NCI-H1417 treated with DMSO at 0.1 percent for 48 hours (cell line): ENCODE data around the gene MBP.
"Not testable (repeated sequence)": the region's sequence is repeated elsewhere in the genome, so short reads cannot be mapped to it uniquely, and the experiment has no call there.

Source experiments
- DNase-seq: peaks from one replicate; lab custom pipeline; 2025; lab: John Stamatoyannopoulos, UW

The MBP gene

GRCh38 chr18:77022556-77022955, 110.0 kb downstream of the MBP start:
- DNase-seq = no peak

- DNase-seq = no peak
Observed at GRCh38 chr18:77022116-77022515, 110.5 kb downstream of the MBP start.

GRCh38 chr18:77021478-77021877, 111.1 kb downstream of the MBP start:
- DNase-seq = not testable (repeated sequence)

DNA sequence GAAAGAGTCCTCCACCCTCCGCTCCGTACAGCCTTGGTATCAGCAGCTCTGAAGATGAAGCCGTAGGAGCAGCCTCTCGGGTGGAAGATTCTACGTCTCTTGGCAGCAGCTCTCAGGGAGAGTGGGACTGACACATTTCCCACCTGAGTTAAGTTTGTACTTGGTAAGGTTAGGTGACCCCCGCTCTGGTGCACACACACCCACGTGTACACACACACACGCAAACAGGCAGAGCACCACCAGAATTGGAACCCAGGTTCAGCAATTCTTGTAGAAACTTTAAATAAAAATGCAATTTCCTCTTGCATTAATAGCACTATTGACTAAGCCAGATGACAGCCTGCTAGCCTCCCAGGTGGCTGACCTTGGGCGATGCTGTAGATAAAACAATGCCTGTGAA, 111.5 kb downstream of the MBP start:
- DNase-seq = no peak

GRCh38 chr18:77020561-77020960, 112.0 kb downstream of the MBP start:
- DNase-seq = no peak

DNA sequence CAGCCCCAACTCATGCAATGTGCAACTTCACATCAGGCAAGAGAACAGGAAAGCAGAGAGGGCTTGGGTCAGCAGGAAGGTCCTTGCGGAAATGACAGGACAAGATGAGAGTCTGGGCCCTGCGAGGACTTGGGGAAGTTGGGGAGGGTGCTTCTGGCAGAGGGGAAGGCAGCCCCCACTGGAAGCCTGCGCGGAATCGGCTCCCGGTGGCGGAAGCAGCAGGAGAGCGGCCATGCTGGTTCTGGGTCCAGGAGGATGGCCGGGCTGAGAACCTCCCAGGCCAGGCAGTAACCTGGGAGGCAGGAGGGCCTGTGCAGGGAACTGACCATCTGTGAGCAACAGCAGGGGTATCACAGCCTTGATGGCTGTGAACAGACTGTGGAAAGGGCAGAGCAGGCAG, 112.9 kb downstream of the MBP start:
- DNase-seq = no peak

DNA sequence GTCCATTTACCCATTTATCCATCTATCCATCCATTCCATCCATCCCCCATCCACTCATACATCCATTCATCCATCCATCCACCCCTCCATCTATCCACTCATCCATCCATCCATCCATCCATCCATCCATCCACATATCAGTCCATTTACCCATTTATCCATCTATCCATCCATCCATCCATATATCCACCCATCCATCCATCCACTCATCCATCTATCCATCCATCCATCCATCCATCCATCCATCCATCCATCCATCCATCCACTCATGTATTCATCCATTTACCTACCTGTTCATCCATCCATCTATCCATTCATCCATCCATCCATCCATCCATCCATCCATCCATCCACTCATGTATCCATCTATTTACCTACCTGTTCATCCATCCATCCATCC, 113.9 kb downstream of the MBP start:
- DNase-seq = not testable (repeated sequence)

DNA sequence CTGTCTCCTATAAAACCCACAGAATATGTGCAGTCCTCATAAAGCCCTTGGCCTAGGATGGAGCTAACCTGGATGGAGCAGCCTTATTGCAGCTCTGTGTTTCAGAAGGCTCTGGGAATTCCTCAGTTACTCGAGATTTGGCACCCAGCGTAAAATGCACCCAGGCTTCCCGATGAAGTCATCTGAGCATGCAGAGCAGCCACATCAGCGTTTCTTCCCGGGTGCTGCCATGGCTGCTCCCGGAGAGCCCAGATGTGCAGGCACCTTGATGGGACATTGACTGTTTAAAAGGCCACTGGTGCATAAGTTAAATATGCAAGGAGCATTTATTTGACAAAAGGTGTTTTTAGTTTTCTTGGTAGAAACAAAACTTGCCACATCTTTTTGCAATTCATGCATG, 115.2 kb downstream of the MBP start:
- no peak for DNase-seq

- DNase-seq = no peak
Observed at GRCh38 chr18:77016936-77017335, 115.6 kb downstream of the MBP start.

- no peak for DNase-seq
Observed at GRCh38 chr18:77015771-77016710, 116.5 kb downstream of the MBP start.

DNA sequence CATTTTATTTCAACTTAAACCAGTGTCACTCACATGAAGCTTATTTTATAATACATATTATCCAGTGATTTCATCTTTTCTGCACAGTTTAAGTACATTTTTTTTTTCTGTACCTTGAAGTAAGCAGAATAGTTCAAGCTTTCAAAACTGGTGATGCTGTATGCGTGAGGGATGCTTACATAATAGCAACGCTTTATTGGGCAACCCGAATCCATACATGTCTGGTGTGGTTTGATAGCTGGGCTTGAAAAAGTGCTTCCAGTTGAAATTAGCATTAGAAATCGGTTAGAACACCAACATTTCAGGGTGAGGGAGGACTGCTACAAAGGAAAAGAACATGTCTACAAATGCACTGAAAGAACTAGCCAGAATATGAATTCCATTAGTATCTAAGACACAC, 117.4 kb downstream of the MBP start:
- DNase-seq = no peak

GRCh38 chr18:77014538-77014937, 118.0 kb downstream of the MBP start:
- no peak for DNase-seq

DNA sequence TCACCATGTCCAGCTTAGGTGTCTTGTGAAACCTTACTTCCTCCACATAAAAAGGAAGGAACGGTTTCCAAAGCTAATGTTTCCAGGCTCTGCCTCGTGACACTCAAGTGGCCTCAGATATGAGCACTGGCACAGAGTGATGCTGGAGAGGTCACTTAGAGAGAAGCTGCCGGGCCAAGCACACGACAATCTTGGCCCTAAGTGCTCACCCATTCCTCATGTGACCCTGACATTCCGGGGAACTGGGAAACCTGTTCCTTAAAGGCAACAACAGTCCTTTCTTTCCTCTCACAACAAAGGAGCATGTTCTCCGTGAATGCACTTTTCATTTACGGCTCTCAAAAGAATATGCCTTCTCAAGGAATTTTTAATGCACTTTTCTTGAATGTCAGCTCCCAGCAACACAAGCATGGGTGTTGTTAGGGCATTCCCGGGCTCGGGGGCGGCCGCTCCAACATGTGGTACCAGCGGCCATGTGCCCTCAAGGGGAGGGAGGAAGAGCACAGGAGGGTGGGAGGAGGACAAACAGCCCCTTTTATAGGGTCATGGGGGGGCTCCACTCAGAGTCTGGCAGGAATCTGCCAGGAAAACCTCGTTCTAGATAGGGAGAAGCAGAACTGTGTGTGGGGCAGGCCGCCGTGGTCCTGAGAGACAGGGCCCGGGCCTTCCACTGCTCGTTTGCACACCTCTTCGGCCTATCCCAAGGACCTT, 118.6 kb downstream of the MBP start:
- no peak for DNase-seq

DNA sequence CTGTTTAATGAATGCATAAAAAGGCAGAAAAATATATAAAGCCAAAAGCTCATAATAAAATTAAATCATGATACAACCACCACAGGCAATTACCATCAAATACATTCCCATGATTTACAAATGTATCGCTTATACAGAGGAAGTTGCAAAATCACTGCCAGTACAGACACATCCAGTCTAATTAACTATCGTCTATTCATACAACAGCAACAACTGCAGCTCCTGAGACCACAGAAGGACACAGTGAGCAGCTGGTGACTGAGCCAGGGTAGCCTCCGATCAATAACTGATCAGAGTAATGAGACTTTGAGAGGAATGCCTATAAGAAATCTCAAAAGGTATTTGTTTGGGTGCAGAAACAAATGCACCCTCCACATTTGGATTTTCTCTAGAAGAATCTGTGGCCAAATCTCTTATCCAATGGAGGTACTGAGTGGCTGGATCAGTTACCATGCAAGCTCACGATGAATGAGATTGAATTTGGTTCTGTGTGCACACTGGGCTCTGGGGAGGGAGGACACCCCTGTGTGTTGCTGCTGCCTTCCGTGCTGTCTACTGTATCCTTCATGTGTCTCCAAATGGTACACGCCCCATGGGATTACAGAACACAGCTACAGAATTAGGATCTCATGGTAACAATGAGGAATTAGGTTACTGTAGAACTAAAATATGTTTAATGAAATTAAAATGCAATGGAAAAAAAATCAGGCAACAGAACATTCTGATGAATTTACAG, 119.6 kb downstream of the MBP start:
- DNase-seq = no peak

DNA sequence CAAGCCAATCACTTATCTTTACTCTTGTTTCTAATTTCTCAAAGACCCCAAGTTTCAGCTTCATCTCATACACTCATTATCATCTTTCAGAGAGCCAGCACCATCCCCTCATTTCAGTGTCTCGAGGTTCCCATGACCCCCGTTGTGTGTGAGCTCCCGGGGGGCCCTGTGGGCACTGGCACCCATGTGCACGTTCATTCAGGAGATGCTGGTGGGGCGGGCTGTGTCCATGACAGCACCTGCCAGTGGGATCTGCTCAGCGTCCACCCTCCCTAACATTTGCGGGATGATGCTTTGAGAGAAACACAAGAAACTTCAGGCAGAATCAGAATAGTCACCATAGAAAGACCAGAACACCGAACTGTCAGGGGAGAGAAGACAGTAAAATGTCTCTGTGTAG, 120.5 kb downstream of the MBP start:
- no peak for DNase-seq

GRCh38 chr18:77009675-77010074, 122.9 kb downstream of the MBP start:
- no peak for DNase-seq

GRCh38 chr18:77008576-77009315, 123.8 kb downstream of the MBP start:
- no peak for DNase-seq

- no peak for DNase-seq
Observed at GRCh38 chr18:77008006-77008405, 124.6 kb downstream of the MBP start.

DNA sequence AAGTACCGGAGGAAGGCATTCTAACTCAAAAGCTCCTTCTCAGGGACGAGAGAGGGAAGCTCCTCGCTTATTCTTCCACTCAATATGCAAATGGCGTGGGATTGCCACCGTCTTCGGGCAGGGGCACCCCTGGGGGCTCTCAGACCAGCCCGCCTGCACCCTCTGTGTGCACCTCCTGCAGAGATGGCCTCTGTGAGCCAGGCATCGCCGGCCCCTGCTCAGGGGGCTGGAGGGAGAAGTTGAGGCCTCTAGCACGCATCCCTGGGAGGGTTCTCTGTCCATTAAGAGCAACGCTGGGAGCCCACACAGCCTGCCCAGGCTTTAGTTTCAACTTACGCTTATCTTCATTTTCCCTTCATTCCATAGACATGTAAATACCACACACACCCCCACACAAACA, 125.3 kb downstream of the MBP start:
- DNase-seq = no peak

DNA sequence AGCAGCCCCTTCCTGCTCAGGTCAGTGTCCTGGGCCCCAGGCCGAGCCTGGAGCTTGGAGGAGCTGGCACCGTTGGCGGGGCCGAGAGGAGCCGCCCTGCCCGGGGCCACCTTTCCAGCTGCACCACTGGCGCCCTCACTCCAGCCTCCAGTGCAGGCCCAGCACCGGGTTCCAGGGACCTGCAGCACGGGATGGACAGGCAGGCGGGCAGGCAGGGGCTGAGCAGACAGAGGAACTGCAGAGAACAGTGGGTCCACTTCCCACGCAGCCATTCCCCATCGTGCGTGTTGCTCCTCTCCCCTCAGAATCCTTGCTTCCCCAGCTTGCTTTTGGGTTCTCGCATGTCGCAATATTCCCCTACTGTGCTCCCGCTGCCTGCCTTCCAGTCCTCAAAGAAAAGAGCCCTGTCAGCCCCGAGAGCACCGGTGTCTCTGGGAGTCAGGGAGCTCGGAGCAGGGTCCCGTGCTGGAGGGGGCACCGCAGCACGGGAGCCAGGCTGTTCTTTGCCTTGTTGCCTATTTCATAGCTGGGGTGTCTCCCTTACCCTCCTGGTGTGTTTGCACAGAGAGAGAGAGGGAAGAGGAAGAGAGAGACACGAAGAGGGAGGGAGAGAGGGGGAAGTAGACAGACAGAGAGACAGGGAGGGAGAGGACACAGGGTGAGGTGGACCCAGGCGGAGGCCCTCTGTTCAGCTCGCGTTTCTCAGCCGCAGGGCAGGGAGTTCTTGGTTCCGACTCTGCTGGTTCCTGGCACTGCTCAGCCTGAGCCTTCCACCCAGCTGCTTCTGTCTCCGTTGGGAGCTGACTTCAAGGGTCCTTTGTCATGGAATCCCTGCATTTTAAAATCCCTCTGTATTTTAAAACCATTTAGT, 126.0 kb downstream of the MBP start:
- no peak for DNase-seq

DNA sequence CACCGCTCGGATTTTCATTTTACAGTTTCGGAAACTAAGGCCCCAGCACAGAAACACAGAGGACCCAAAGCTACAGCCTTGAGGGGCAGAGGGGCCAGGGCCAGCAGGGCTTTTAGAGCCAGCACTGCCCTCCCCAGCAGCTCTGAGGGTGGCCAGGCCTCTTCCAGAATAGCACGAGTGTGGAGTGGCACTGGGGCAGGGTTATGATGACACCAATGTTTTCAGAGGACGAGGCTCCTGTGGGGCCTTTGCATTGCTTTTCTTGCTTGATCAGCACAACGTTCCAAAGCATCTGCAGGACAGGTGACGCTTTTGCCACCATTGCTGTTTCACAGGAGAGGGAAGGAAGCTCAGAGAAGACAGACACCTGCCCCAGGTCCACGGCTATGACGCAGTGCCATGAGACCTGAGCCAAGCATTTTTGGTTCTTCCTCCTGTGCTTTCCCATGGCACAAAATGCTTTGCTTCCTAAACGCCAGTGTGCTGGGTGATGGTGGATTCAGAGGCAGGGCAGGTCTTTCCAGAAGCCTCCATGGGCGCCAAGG, 126.9 kb downstream of the MBP start:
- no peak for DNase-seq
